ENCODE measurements around the gene NIPSNAP3A.
A peak's percentile ranks its signal among the peaks of the same experiment; 100 is the strongest.
"Not testable (repeated sequence)": the region's sequence is repeated elsewhere in the genome, so short reads cannot be mapped to it uniquely, and the experiment has no call there.

Gene NIPSNAP3A
- total RNA-seq, result 4.1 to 13.4 (median 6.0) reads per million in 9 experiments

DNA sequence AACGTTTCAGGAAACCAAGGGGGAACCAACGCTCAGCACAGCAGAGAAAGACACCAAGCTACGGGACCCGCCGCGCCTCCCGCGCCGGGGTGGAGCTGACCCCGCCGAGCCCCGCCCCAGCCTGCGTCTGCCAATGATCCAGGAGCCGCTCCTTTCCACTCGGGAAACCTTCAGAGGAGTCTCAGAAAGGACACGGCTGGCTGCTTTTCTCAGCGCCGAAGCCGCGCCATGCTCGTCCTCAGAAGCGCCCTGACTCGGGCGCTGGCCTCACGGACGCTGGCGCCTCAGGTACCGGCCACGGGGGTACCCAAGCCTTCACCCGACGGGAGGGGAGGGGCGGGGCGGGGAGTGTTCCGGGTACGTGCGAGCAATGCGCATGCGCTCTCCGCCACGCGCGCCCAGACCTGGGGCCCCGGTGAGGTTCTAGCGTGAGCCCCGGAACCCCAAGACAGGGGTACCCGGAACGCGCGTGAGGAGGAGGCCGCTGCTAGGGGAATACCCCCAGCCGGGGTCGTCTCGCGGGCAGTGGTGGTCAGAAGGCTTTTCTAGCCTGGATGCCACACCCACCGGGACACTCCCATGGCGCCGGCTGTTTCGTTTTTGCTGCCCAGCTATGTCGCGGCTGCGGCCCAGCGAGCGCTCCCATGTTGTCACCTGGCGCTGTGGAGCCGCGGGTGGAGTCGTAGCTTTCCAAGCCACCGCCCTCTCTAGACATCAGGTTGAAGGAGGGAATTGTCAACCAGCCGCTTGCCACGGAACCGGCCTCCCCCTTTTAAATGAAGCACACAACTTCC, at the start of gene NIPSNAP3A:
NIPSNAP3A (plus strand) TSS at position 119 of the 794 bp plus-strand sequence; CDS start at position 229, 110 bp downstream.
- Mint-ChIP-seq H3K4me1 (ENCODE audit: low read depth in 2 of 2) (peaks cover 11% of the 10 kb centered on the region in 2 donors), H3K4me3 (peak within 1 kb of the TSS; percentile 94), H3K36me3 (ENCODE audit: insufficient read depth) (peaks cover 19% of the 10 kb centered on the region), H3K27me3 (no peaks in the 10 kb centered on the region), H3K27ac (peak within 1 kb of the TSS; percentile 95 to 99), H3K9me3 (no peaks in the 10 kb centered on the region)
- ATAC-seq (replicated peaks) (peak; percentile 83), DNase-seq (peak; percentile 80 to 87 (median 81))

DNA sequence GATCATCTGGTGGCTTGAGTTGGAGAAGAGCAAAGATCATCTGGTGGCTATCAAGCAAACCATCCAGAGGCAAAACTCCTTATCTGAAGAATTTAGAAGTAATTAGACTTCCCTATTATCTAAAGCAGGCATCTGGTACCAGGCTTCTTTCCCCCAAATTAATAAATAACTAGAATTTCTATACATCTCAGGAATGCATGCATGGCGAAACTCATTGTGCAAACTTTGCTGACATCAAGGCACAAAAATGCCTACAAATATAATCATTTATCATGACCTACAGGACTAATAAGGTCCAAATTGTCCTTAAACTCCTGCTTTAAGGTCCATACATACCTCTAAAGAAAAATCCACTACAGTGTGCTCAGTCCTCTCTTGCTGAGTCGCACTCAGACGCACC, 47.2 kb upstream of the NIPSNAP3A start:
- H3K27me3 Mint-ChIP-seq, result no peaks in the 10 kb centered on the region
- DNase-seq, result no peak
- no peak overlapping the region for H3K27ac Mint-ChIP-seq
- H3K4me3 Mint-ChIP-seq, result no peak overlapping the region
- no peaks in the 10 kb centered on the region for H3K36me3 Mint-ChIP-seq (ENCODE audit: insufficient read depth)
- no peak for ATAC-seq (replicated peaks)
- H3K4me1 Mint-ChIP-seq (ENCODE audit: low read depth in 2 of 2), result no peaks in the 10 kb centered on the region
- H3K9me3 Mint-ChIP-seq, result no peaks in the 10 kb centered on the region

DNA sequence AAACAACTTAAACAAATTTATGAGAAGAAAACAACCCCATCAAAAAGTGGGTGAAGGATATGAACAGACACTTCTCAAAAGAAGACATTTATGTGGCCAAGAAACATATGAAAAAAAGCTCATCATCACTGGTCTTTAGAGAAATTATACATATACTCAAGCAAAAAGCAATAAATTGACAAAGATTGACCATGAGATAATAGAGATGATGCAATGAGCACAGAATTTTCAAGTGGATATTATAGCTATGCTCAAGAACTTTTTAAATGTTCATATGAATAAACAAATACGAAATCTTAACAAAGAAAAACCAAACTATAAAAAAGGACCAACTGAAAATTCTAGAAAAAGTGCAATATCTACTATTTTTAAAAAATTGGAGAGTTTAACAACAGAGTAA, 38.7 kb upstream of the NIPSNAP3A start:
- not testable (repeated sequence) for ATAC-seq (replicated peaks); H3K9me3 Mint-ChIP-seq; H3K36me3 Mint-ChIP-seq (ENCODE audit: insufficient read depth); H3K27me3 Mint-ChIP-seq; DNase-seq; H3K4me3 Mint-ChIP-seq; H3K4me1 Mint-ChIP-seq (ENCODE audit: low read depth in 2 of 2); H3K27ac Mint-ChIP-seq

DNA sequence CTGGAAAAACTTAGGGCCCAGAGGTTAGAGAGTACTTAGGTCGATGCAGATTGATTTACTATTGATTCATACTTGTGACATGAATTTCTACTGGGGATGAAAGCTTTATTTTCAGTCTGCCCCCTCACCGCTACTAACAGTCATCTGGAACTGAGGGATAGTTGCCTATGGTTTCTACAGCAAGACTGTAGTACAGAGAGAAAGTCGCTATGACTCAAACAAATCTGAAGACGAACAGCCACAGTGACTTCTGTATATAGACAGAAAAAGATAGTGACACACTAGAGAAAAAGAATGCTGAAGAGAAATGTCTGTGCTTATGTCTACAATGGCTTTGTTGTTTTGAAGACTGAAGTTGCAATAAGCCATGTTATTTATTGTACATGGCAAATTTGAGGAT, 35.9 kb upstream of the NIPSNAP3A start:
- H3K9me3 Mint-ChIP-seq, result no peaks in the 10 kb centered on the region
- ATAC-seq (replicated peaks) (no peak), DNase-seq (no peak)
- H3K27ac Mint-ChIP-seq, result no peak overlapping the region
- peaks cover 0 to 11% of the 10 kb centered on the region in 2 donors for H3K27me3 Mint-ChIP-seq
- no peak overlapping the region for H3K4me3 Mint-ChIP-seq
- no peaks in the 10 kb centered on the region for H3K36me3 Mint-ChIP-seq (ENCODE audit: insufficient read depth)
- H3K4me1 Mint-ChIP-seq (ENCODE audit: low read depth in 2 of 2), result no peaks in the 10 kb centered on the region

DNA sequence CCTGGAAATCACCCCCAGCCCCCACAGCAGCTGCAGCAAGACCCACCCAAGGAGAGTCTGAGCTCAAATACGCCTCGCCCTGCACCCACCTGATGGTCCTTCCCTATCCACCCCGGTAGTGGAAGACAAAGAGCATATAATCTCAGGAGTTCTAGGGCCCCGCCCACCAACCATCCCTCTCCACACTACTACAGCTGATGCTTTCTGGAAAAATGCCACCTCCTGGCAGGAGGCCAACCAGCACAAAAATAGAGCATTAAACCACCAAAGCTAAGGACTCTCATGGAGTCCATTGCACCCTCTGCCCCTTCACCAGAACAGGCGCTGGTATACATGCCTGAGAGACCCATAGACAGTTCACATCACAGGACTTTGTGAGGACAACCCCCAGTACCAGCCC, 22.5 kb upstream of the NIPSNAP3A start:
- H3K4me1 Mint-ChIP-seq (ENCODE audit: low read depth in 2 of 2), result peaks cover 0 to 2% of the 10 kb centered on the region in 2 donors
- H3K27me3 Mint-ChIP-seq, result peaks cover 30 to 41% of the 10 kb centered on the region in 2 donors
- DNase-seq (no peak), ATAC-seq (replicated peaks) (no peak)
- no peak overlapping the region for H3K4me3 Mint-ChIP-seq
- H3K9me3 Mint-ChIP-seq, result no peaks in the 10 kb centered on the region
- H3K36me3 Mint-ChIP-seq (ENCODE audit: insufficient read depth), result no peaks in the 10 kb centered on the region
- no peak overlapping the region for H3K27ac Mint-ChIP-seq

DNA sequence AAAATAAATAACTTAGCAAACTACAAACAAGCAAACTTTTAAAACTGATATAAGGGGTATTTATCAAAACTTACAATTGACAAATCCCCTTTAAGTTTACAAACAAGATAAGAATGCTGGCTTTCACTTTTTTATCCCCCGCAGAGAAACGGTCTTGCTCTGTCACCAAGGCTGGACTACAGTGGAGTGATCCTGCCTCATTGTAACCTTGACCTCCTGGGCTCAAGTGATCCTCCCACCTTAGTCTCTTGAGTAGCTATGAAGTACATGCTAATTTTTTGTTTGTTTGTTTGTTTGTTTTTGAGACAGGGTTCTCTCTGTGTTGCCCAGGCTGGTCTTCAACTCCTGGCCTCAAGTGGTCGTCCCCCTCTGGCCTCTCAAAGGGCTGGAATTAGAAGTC, 9.0 kb upstream of the NIPSNAP3A start:
- H3K9me3 Mint-ChIP-seq, result no peaks in the 10 kb centered on the region
- no peak for ATAC-seq (replicated peaks)
- H3K27ac Mint-ChIP-seq, result no peak overlapping the region
- no peaks in the 10 kb centered on the region for H3K36me3 Mint-ChIP-seq (ENCODE audit: insufficient read depth)
- no peak overlapping the region for H3K4me3 Mint-ChIP-seq
- no peaks in the 10 kb centered on the region for H3K27me3 Mint-ChIP-seq
- H3K4me1 Mint-ChIP-seq (ENCODE audit: low read depth in 2 of 2), result no peaks in the 10 kb centered on the region
- no peak for DNase-seq

DNA sequence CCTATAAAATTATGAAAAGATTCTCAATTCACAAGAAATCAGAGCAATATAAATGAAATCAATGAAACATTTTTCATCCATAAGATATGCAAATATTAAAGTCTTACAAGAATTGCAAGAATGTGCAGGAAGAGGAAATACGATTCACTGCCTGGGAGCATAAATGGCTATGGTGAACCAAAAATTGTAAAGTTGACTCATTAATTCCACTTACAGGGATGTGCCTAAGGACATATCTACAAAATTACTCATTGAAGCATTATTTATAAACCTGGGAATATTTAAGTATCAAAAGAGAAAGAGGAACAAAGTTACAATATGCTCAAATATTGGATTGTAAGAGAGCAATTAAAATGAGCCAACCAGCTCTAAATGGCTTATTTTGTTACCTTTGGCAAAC, 6.9 kb upstream of the NIPSNAP3A start:
- H3K4me3 Mint-ChIP-seq, result no peak overlapping the region
- DNase-seq (no peak), ATAC-seq (replicated peaks) (no peak)
- no peaks in the 10 kb centered on the region for H3K9me3 Mint-ChIP-seq
- peak overlapping the region in 1 of 2 donors; percentile 5 for H3K27ac Mint-ChIP-seq
- H3K36me3 Mint-ChIP-seq (ENCODE audit: insufficient read depth), result no peaks in the 10 kb centered on the region
- no peaks in the 10 kb centered on the region for H3K4me1 Mint-ChIP-seq (ENCODE audit: low read depth in 2 of 2)
- H3K27me3 Mint-ChIP-seq, result no peaks in the 10 kb centered on the region

DNA sequence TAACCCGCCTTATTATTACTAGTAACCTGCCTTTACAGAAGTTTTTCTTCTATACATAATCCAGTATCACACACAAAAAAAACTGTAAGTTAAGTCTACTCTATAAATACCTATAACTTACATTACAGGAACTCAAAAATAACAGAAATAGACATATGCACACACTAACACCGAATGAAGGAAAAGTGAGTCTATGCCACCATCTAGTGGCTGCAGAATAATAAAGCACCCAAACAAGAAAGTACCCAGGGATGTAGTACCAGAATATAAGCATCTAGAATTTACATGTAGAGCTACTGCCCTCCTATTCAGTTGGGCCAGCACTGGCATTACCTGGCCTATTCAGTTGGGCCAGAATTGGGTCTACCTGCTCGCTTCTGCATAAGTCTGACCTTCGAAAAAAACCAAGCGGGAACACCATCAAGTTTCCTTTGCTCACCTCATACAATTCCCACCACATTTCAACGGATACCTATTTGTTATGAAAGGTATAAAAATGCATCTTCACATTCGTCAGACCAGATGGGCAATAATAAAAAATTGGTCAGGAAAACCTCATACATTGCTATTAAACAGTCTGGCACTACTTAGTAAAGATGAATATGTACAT, 4.0 kb upstream of the NIPSNAP3A start:
- no peaks in the 10 kb centered on the region for H3K9me3 Mint-ChIP-seq
- H3K4me3 Mint-ChIP-seq, result no peak overlapping the region
- peaks cover 5 to 7% of the 10 kb centered on the region in 2 donors for H3K4me1 Mint-ChIP-seq (ENCODE audit: low read depth in 2 of 2)
- no peaks in the 10 kb centered on the region for H3K27me3 Mint-ChIP-seq
- peak; percentile 28 for ATAC-seq (replicated peaks)
- no peak overlapping the region for H3K27ac Mint-ChIP-seq
- peaks cover 12% of the 10 kb centered on the region for H3K36me3 Mint-ChIP-seq (ENCODE audit: insufficient read depth)
- peak; percentile 38 to 55 (median 41) for DNase-seq

DNA sequence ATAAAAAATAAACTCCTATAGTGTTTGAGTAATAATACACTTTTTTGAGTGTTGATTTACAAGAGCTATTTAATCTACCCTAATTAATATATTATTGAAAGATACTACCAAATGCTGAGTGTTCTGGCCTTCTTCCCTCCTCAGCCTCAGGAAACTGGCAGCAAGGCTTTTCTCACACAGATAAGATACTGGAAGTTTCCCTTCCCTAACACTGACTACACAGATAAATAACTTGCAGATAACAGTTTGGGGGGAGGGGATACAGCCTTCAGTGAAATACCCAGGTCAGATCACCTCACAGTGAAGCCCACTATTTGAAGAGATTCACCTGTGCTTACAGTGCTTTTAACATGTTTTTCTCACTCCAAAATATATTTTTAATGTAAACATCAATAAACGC, 1.6 kb upstream of the NIPSNAP3A start:
- ATAC-seq (replicated peaks) (no peak), DNase-seq (no peak)
- peaks cover 12% of the 10 kb centered on the region for H3K36me3 Mint-ChIP-seq (ENCODE audit: insufficient read depth)
- no peak overlapping the region for H3K4me3 Mint-ChIP-seq
- no peaks in the 10 kb centered on the region for H3K9me3 Mint-ChIP-seq
- peaks cover 11% of the 10 kb centered on the region in 2 donors for H3K4me1 Mint-ChIP-seq (ENCODE audit: low read depth in 2 of 2)
- H3K27me3 Mint-ChIP-seq, result no peaks in the 10 kb centered on the region
- no peak overlapping the region for H3K27ac Mint-ChIP-seq

DNA sequence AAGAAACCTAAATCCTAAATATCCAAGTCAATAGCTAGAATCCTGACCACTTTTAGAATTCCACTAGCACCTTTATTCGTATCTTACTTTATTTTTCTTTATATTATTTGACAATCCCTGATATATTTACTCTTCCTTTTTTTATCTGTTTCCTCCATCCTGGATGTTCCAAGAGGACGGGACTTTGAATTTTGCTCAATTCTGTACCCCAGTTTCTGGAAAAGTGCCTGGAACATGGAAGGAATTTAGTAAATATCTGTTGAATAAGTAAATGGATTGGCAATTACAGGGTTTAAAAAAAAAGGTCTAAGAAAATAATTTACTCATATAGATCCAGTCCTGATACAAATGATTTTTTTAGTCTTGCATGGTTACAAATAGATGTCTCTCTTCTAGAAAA, 1.2 kb upstream of the NIPSNAP3A start:
- H3K4me1 Mint-ChIP-seq (ENCODE audit: low read depth in 2 of 2), result peaks cover 11% of the 10 kb centered on the region in 2 donors
- no peaks in the 10 kb centered on the region for H3K27me3 Mint-ChIP-seq
- H3K4me3 Mint-ChIP-seq, result no peak overlapping the region
- H3K27ac Mint-ChIP-seq, result peak overlapping the region in 1 of 2 donors; percentile 95
- no peaks in the 10 kb centered on the region for H3K9me3 Mint-ChIP-seq
- H3K36me3 Mint-ChIP-seq (ENCODE audit: insufficient read depth), result peaks cover 12% of the 10 kb centered on the region
- ATAC-seq (replicated peaks) (no peak), DNase-seq (no peak)

DNA sequence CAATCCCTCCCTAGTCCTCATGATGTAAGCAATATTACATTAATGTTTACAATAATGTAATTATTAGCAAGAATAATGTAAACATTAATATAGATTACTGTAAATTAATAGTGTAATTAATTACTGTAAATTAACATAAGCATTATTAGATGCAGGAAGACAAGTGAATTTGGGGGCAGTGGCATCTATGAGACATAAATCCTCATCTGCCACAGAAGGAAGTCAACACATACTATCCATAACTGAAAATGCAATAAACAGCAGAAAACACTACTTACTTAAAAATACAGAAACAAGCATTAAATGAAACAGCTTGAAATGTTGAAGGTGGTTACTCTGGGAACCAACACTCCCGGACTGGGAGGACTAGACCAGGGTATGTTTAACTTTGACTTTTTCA, 685 bp upstream of the NIPSNAP3A start:
- ATAC-seq (replicated peaks) (no peak), DNase-seq (no peak)
- peak overlapping the region; percentile 95 to 99 for H3K27ac Mint-ChIP-seq
- H3K27me3 Mint-ChIP-seq, result no peaks in the 10 kb centered on the region
- no peaks in the 10 kb centered on the region for H3K9me3 Mint-ChIP-seq
- peak overlapping the region; percentile 94 for H3K4me3 Mint-ChIP-seq
- H3K4me1 Mint-ChIP-seq (ENCODE audit: low read depth in 2 of 2), result peaks cover 11% of the 10 kb centered on the region in 2 donors
- H3K36me3 Mint-ChIP-seq (ENCODE audit: insufficient read depth), result peaks cover 15% of the 10 kb centered on the region

DNA sequence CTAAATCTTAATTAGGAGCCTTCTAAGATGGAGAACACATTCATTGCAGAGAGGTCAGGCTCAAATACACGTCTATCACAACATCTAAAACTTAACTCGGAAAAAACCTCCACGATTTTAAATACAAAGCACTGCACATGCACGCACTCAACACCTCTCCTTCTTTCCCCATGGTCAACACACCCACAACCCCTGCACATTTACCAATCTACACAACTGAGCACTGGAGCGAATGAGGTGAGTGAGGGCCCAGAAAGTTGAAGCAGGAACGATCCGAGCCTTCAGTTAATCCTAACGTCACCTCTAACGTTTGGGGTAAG, 278 bp upstream of the NIPSNAP3A start:
- peak overlapping the region; percentile 94 for H3K4me3 Mint-ChIP-seq
- DNase-seq, result no peak
- H3K27me3 Mint-ChIP-seq, result no peaks in the 10 kb centered on the region

DNA sequence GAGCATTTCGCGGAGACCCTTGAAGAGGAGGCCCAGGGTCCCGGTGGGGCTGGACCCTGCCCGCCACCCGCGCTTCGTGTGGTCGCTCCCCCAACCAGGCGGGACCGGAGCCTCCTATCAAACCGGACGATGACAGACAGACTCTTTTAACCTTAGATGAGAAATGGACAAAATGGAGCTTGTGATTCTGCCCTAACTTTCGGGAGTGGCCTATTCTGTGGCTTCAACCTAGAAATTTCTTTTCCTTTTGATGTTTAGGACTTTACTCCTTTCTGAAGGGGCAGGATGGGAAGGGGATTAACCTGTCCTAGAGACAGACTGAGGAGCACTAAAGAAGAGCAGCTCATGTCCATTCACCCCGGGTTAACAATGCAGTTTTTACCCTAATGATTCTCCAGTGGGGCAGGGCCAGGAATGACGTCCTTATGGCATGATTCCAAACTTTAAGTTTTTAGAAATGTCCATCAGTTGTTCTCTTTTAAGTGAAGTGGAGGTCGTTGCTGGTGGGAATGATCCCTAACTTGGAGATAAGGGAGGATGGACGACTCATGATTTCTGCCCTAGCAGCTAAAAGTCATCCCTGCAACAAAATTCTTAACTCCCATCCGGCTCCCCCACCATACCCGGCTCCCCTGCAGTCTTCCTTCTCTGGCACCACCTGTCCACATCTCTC, 1.0 kb downstream of the NIPSNAP3A start:
- no peak for ATAC-seq (replicated peaks)
- Mint-ChIP-seq H3K4me1 (ENCODE audit: low read depth in 2 of 2) (peaks cover 11% of the 10 kb centered on the region in 2 donors), H3K4me3 (peak overlapping the region; percentile 94), H3K27ac (peak overlapping the region; percentile 95 to 99), H3K9me3 (no peaks in the 10 kb centered on the region), H3K27me3 (no peaks in the 10 kb centered on the region), H3K36me3 (ENCODE audit: insufficient read depth) (peaks cover 23% of the 10 kb centered on the region)
- DNase-seq, result no peak

More for the DNA sequence above, 278 bp upstream of the NIPSNAP3A start:
- peak overlapping the region; percentile 95 to 99 for H3K27ac Mint-ChIP-seq
- peaks cover 19% of the 10 kb centered on the region for H3K36me3 Mint-ChIP-seq (ENCODE audit: insufficient read depth)
- H3K9me3 Mint-ChIP-seq, result no peaks in the 10 kb centered on the region
- no peak for ATAC-seq (replicated peaks)
- peaks cover 11% of the 10 kb centered on the region in 2 donors for H3K4me1 Mint-ChIP-seq (ENCODE audit: low read depth in 2 of 2)
